ENCODE measurements around the gene SPDYE2B.
"Not testable (repeated sequence)": the region's sequence is repeated elsewhere in the genome, so short reads cannot be mapped to it uniquely, and the experiment has no call there.

SPDYE2B gene, protein sequence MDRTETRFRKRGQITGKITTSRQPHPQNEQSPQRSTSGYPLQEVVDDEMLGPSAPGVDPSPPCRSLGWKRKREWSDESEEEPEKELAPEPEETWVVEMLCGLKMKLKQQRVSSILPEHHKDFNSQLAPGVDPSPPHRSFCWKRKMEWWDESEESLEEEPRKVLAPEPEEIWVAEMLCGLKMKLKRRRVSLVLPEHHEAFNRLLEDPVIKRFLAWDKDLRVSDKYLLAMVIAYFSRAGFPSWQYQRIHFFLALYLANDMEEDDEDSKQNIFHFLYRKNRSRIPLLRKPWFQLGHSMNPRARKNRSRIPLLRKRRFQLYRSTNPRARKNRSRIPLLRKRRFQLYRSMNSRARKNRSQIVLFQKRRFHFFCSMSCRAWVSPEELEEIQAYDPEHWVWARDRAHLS

DNA sequence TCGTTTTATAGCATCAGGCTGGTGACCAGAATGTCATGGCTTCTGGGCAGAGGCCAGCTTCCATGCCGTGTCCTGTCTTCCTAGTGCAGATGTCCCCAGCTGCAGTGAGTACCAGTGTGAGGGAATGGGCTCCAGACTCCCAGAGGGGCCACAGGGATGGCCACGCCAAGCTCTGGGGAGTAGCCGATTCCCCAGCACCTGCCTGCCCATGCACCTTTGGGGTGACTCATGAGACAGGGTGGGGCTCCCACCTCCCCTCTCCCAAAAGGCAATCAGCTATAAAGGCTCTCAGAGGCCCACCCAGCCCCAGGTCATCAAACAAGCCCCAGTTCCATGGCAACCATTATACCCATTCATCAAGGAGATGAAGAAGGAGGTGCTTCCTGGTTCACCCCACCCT, at the start of gene SPDYE2B:
TSS of gene SPDYE2B (plus strand) at position 396 of the 400 bp plus-strand sequence. CDS start 2,030 bp downstream, outside the sequence.
- not testable (repeated sequence) for DNase-seq (ENCODE audit: low read depth in 2 of 2)

DNA sequence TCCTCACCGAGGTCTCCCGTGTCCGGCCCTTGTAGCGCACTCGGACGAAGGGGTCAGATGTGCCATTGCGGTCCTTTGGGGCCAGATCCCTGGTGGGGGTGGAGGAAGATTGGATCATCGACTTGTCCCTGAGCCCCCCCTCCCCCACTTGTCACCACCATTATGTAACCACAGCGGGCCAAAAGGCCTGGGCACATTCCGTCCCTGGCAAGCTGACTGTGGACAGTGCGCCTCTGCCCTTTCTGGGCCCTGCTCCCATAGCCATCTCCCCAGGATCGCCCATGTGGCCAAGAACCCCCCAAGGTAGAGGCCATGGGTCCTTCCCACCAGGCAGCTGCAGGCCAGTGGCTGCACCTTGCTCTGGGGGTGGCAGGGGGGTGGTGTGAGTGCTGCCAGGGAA, 47.8 kb upstream of the SPDYE2B start:
- not testable (repeated sequence) for DNase-seq (ENCODE audit: low read depth in 2 of 2)

DNA sequence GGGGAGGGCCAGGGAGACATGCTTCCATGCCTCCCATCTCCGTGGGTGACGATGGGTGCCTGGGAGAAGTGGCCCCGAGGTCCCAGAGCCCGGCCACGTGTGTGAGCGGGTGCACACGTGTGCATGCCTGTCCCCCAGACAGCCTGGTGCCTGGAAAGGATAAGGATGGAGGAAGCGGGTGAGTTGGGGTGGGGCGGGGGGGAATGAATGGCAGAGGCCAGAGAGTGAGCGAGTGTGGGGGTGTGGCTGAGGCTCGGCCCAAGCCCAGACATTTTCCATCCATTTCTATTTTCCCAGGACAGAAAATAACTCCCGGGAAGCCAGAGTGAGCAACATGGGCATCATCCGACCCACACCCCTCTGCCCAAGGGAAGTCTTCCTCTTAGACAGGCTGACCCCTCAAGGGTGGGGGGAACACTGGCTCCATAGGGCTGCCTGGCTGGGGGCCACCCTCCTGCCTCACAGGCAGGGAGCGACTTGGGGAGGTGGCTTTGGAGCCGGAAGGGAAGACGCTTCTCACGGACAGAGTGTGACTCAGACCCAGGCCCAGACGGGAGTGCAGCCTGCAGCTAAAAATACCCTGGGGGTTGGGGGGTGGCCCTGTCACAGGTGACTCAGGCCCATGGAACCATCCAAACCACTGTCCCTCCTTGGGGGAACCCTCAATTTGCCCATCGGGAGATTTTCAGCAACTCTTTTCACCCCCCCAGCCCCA, 45.5 kb upstream of the SPDYE2B start:
- DNase-seq (ENCODE audit: low read depth in 2 of 2) = not testable (repeated sequence)

DNA sequence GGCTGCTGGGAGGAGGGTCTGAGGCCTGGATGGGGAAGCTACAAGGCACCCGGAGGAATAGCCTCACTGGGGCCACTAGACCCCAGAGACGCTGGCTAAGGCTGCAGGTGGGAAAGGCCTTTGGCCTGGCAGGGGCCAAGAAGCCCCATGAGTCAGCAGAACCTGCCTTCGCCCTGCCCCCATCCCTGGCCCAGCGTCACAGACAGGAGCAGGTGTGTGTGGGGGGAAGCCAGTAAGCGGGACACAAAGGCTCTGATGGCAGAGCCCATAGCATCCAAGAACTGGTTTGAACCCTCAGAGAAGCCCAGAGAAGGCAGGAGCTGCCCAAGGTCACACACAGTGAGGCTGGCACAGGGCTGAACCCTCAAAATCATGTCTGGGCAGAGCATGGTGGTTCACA, 43.3 kb upstream of the SPDYE2B start:
- DNase-seq (ENCODE audit: low read depth in 2 of 2) = not testable (repeated sequence)

DNA sequence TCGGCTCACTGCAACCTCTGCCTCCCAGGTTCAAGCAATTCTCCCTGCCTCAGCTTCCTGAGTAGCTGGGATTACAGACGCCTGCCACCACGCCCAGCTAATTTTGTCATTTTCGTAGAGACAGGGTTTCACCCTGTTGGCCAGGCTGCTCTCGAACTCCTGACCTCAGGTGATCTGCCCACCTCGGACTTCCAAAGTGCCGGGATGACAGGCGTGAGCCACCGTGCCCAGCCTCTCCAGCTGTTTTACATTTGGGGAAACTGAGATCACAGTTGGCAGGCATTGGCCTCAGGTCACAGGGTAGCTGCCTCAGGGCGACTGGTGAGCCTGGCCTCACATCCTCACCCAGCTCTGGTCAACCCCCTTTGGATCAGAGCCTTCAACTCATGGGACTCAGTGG, 40.4 kb upstream of the SPDYE2B start:
- DNase-seq (ENCODE audit: low read depth in 2 of 2) = not testable (repeated sequence)

DNA sequence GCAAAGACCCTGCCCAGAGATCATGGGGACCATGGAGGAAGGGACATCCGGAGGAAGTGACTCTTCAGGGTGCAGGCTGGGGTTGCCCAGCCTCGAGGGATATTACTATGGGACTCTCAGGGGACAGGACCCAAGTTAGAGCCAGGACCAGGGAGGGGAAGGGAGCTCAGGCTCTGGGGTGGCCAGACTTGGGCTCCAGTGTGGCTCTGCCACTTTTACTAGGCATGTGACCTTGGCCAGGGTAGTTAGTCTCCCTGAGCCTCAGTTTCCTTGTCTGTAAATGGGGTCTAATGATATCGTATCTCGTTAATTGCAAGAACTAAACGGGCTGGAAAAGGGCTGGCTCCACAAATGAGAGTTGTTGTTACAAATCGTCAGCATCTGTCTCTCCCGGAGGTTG, 39.7 kb upstream of the SPDYE2B start:
- not testable (repeated sequence) for DNase-seq (ENCODE audit: low read depth in 2 of 2)

DNA sequence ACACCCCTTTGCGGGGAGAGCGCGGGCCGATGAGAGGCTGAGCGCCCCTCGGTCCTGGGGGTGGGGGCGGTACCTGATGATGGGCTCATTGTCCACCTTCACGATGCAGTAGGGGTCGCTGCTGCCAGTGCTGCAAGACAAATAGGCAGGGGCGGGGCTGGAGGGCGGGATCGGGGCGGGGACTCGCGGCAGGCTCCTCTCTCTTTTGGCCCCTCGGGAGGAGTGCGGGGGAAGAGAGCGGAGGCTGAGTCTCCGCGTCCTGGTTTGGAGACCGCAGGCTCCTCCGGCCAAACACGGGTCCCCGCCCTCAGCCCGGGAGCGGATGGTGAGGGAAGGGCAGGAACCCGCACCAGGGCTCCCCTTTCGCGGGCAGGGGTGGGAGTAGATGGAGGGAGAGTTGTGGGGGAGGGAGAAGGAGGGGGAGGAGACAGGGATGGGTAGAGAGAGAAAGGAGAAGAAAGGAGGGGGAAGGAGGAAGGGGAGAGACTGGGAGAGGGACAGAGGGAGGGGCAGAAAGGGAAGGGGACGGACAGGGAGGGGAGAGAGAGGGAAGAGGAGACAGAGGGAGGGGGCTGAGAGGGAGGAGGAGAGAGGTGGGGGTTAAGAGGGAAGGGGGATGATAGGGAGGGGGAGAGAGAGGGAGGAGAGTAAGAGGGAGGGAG, 39.0 kb upstream of the SPDYE2B start:
- not testable (repeated sequence) for DNase-seq (ENCODE audit: low read depth in 2 of 2)

DNA sequence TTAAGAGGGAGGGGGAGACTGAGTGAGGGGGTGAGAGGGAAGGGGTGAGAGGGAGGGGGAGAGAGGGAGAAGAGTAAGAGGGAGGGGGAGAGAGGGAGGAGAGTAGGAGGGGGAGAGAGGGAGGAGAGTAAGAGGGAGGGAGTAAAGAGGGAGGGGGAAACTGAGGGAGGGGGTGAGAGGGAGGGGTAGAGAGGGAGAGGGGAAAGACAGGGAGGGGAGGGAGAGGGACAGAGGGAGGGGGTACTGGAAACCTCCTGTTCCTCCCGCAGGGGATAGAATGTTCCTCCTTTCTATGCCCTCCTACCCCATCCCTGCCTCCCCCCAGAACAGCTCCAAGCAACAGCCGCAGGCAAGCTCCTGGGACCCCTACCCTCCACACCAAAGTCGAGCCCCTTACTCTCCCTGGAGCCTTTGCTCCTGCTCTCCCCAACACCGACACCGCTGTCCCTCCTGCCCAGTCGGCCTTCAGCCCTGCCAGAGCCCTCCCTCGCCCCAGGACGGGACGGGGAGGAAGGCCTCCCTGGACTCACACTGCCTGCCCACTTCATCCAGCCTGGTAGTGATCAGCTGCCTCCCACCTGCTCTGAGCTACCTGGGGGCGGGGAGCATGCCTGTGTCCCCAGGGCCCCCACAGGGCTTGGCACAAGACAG, 38.3 kb upstream of the SPDYE2B start:
- not testable (repeated sequence) for DNase-seq (ENCODE audit: low read depth in 2 of 2)

DNA sequence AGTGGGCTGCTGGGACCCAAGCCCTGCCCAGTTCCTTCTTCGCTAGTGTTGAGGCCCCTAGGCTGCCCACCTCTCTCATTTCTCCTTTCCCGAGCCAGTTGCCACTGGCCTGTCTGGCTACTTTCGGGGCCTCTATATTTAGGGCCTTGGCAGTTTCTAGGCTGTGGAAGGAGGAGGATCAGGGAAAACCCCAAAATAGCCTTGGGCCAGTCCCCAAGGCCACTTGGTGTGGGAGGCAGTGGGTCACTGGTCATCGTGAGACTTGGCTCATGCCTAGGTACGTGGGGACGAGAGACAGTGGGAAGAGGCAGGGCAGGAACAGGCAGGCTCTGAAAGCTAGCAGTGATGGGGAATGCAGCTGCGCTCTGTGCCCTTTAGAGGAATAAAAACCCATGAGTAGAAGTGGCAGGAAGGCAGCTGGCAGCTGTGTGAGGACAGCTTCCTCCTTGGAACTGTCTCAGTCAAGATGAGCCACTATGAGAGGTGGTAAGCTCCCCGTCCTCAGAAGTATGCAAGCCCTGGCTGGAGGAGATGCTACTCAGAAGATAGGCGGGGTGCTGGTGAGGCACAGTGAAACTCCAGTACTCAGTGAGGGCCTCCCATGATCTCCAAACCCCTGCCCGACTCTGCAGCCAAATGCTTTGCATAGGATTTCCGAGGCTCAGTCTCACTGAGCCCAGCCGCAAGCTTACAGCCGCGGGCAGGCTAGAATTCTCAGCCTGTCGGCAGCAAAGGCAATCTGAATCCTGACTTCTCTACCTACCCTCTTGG, 36.4 kb upstream of the SPDYE2B start:
- not testable (repeated sequence) for DNase-seq (ENCODE audit: low read depth in 2 of 2)

DNA sequence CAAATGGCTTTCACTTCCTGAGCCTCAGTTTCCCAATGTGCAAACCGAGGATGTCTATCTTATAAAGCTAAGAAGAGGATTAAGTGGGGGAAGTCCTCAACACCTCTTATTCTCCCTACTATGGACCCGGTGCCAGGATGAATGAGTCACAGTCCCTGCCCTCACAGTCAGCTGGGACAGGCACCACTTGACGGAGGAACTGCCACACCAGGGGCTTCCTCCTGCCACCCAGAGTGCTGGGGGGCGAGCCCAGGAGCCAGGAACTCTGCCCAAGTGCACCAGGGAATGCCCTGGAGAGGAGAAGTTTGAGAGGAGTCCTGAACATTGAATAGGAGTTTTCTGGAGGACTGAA, 35.8 kb upstream of the SPDYE2B start:
- not testable (repeated sequence) for DNase-seq (ENCODE audit: low read depth in 2 of 2)

DNA sequence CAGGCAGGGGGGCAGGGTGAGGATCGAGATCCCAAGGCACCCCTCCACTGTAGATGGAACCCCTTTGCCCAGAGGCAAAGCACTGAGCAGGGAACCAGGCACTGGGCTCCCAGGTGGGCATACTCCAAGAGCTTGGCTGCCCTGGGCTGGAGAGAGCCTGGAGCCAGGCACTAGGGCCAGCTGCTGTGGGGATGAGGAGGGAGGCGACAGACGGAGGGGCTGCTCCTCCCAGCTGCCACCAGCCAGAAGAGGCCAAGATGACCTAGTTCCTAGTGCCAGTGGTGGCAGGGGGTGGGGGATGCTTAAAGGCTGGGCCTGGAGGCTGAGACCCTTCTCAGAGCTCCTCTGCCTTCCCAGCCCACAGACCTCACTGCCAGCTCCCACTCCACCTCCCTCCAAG, 35.2 kb upstream of the SPDYE2B start:
- DNase-seq (ENCODE audit: low read depth in 2 of 2) = not testable (repeated sequence)

DNA sequence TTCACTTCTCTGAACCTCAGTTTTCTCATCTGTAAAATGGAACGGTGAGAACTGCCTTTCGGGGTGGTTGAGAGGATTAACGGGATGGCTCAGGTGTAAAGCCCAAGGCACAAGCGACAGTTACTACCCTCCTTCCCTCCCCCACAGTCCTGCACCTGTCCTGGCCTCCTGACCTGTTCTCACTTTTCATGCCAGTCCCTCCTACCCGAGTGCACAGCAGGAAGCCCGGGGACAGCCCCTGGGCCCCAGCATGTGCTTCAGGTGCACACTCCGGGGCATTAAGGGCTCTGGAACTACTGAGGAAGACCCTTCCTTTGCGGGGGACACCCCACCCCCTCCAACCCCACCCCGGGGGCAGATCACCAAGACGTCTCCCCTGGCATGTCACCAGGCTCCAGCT, 34.2 kb upstream of the SPDYE2B start:
- not testable (repeated sequence) for DNase-seq (ENCODE audit: low read depth in 2 of 2)

DNA sequence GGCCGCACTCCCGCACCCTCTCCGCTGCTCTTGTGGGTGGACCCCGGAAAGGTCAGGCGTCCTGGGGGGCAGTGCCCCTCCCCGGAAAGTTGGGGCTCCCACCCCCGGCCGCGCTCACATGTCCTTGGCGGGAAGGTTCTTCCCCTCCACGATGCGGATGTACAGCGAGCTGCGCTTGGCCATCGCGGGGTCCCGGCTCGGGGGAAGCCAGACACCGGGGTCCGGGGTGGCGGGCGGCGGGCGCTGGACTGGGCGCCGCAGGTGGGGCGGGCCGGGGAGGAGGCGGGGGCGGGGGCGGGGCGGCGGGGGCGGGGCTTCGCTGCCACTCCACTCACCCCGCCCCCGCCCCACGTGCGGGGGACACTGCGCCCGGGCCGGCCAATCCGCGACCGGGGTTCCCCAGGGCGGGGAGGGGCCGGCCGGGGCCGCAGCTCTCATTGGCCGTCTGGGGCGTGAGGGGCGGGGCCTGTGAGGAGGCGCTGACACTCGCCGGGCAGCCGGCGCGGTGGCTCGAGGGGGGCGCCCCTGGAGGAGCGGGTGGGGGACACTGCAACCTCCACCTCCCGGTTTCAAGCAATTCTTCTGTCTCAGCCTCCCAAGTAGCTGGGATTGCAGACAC, 33.5 kb upstream of the SPDYE2B start, which contains the start of gene RASA4:
TSS of gene RASA4 (minus strand) at position 250 of the 619 bp plus-strand sequence. CDS start at position 183, 67 bp downstream.
- not testable (repeated sequence) for DNase-seq (ENCODE audit: low read depth in 2 of 2)

DNA sequence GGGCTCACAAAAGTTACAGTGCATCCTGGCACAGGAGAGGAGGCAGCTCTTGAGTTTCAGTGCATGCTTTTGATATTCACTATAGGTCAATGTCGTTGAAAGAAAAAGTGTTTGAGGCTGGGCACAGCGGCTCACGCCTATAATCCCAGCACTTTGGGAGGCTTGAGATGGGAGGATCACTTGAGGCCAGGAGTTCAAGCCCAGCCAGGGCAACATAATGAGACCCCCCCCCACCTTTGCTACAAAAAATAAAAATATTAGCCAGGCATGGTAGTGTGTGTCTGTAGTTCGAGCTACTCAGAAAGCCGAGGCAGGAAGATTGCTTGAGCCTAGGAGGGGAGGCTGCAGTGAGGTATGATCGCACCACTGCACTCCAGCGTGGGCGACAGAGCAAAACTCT, 32.0 kb upstream of the SPDYE2B start:
- not testable (repeated sequence) for DNase-seq (ENCODE audit: low read depth in 2 of 2)

DNA sequence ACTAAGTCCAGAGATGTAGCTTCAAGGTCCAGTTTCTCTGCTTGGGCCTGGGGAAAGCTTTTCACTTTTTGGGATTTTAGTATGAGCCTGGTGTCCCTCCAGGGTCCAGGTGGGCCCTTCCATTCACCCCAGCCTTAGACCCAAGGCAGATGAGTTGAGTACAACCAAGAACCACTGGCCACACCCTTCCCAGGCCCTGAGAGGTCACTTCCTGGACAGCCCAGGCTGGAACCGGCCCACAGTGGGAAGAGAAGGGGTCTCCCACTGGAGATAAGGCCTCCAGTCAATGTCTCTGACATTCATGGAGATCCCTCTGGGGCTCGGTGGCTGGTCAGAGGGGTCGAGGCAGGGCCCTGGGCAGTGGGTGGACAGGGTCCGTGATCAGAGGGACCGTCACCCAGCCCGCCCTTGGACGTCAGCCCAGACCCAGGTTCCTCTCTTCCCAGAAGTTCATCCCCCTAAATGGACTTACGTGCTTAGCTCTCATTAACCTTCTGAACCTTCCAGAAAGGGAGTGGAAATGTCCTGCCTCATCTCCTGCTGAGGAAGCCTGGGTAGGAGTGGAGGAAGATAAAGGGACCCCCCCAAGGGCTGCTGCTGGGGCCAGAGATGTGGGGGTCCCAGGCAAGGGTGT, 22.7 kb upstream of the SPDYE2B start:
- not testable (repeated sequence) for DNase-seq (ENCODE audit: low read depth in 2 of 2)

DNA sequence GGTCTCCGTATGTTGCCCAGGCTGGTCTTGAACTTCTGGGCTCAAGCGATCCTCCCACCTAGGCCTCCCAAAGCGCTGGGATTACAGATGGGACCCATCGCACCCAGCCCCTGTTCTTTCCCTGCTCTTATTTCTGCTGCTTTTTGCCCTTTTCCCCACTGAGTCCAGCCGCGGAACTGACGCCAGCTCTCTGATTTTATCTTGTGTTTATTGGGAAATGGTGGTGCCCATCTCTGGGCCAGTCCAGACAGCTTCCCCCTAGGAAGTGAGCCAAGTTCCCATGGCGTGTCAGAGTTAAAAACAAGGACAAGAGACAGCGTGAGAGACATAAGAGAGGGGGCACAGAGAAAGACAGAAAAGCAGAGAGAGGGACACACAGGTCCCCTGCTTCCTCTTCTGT, 19.5 kb upstream of the SPDYE2B start:
- not testable (repeated sequence) for DNase-seq (ENCODE audit: low read depth in 2 of 2)

DNA sequence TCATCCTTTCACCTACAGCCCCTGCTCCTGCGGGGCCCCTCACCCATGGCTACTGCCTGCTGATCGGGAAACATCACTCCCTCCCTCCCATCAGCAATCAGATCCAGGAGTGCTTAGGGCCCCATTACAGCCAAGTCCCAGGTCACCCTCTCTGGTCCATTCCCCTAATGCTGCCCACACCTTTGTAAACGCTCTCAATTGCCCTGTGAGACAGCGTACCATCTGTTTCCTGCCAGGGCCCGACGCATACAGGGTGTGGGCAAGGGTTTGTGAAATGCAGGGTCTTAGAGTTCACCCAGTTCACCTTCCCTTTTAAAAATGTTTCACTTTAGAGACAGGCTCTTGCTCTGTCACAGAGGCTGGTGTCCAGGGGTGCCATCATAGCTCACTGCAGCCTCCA, 15.8 kb upstream of the SPDYE2B start:
- DNase-seq (ENCODE audit: low read depth in 2 of 2) = not testable (repeated sequence)

DNA sequence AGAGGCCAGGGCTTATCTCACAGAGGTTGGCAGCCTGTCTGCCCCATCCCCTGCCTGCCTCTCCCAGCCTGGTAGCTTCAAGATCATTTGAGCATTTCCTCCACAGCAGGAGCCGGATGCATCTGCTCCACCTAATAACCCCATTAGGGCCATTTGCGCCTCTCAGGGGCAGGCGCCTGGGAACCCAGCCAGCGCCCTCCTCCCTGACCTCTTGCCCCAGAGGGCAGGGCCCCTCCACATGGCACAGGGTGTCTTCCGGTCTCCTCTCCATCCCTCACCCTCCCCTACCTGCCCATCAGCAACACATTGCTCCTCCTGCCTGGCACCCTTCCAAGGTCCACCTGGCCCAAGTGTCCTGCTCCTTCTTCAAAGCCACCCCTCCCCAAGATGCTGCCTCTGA, 14.8 kb upstream of the SPDYE2B start:
- not testable (repeated sequence) for DNase-seq (ENCODE audit: low read depth in 2 of 2)

DNA sequence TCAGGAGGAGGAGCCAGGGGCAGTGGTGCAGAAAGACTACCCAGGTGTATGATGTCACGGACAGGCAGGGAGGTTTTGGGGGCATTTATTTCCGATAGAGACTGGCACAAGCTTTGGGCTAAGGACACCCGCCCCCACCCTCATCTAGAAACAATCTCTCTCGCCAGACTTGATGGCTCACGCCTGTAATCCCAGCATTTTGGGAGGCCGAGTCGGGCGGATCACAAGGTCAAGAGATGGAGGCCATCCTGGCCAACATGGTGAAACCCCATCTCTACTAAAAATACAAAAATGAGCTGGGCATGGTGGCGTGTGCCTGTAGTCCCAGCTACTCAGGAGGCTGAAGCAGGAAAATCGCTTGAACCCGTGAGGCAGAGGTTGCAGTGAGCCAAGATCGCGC, 13.2 kb upstream of the SPDYE2B start:
- DNase-seq (ENCODE audit: low read depth in 2 of 2) = not testable (repeated sequence)

DNA sequence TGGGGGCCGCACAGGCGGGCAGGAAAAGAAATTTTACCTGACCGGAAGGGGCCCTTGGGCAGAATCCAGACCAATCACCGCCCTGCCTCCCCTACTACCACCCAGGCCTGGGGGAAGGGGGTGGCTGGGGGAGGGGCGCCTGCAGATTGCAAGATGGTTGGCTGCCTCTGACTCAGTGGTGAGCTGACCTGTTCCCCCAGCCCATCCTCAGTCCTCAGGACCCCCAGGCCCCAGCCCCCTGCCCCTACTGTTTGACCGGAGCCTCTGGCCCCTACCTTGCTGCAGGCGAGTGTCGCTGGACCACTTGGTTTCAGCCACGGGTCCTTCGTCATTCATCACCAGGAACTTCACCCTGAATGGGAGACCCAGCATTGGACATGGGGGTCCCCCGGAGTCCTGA, 11.3 kb upstream of the SPDYE2B start:
- not testable (repeated sequence) for DNase-seq (ENCODE audit: low read depth in 2 of 2)
